Fibroblast of peridontal ligament (primary cell): Measurements from ENCODE around the gene SCN9A.
A peak's percentile ranks its signal among the peaks of the same experiment; 100 is the strongest.
"Not testable (repeated sequence)": the region's sequence is repeated elsewhere in the genome, so short reads cannot be mapped to it uniquely, and the experiment has no call there.

Source experiments
- DNase-seq: peaks from one replicate; pipeline ENCODE4 v3.0.0-alpha.2; 2010; ENCODE audit errors: extremely low read depth

SCN9A gene

GRCh38 chr2:166375195-166375735, 479 bp downstream of the SCN9A start:
- DNase-seq, result peak; percentile 36

GRCh38 chr2:166373951-166374350, 1.8 kb downstream of the SCN9A start:
- peak; percentile 59 for DNase-seq

GRCh38 chr2:166373539-166373938, 2.2 kb downstream of the SCN9A start:
- DNase-seq, result no peak

GRCh38 chr2:166373105-166373504, 2.6 kb downstream of the SCN9A start:
- no peak for DNase-seq

- DNase-seq, result peak; percentile 45
These were observed 3.7 kb downstream of the SCN9A start for GRCh38 chr2:166372046-166372445.

GRCh38 chr2:166365803-166366420, 9.8 kb downstream of the SCN9A start:
- peak; percentile 40 for DNase-seq

- no peak for DNase-seq
These were observed 10.5 kb downstream of the SCN9A start for GRCh38 chr2:166365239-166365638.

GRCh38 chr2:166364476-166365161, 11.1 kb downstream of the SCN9A start:
- DNase-seq, result no peak

- peak; percentile 61 for DNase-seq
These were observed 14.2 kb downstream of the SCN9A start for GRCh38 chr2:166361351-166362153.

- no peak for DNase-seq
These were observed 14.8 kb downstream of the SCN9A start for GRCh38 chr2:166360906-166361305.

- no peak for DNase-seq
These were observed 15.3 kb downstream of the SCN9A start for GRCh38 chr2:166360426-166360825.

GRCh38 chr2:166357950-166358321, 17.8 kb downstream of the SCN9A start:
- DNase-seq, result not testable (repeated sequence)

GRCh38 chr2:166357068-166357949, 18.4 kb downstream of the SCN9A start:
- DNase-seq, result no peak

GRCh38 chr2:166351319-166351718, 24.4 kb downstream of the SCN9A start:
- peak; percentile 90 for DNase-seq

- no peak for DNase-seq
These were observed 25.2 kb downstream of the SCN9A start for GRCh38 chr2:166350525-166350924.

GRCh38 chr2:166344286-166345113, 31.2 kb downstream of the SCN9A start:
- peak; percentile 86 for DNase-seq

- DNase-seq, result no peak
These were observed 32.3 kb downstream of the SCN9A start for GRCh38 chr2:166343467-166343866.

GRCh38 chr2:166341426-166341825, 34.3 kb downstream of the SCN9A start:
- DNase-seq, result peak; percentile 45

GRCh38 chr2:166338831-166339339, 36.9 kb downstream of the SCN9A start:
- DNase-seq, result no peak

- no peak for DNase-seq
These were observed 37.8 kb downstream of the SCN9A start for GRCh38 chr2:166337932-166338331.
